GM08714 (cell line): Measurements from ENCODE around the gene ERAL1.
A peak's percentile ranks its signal among the peaks of the same experiment; 100 is the strongest.
"Not testable (repeated sequence)": the region's sequence is repeated elsewhere in the genome, so short reads cannot be mapped to it uniquely, and the experiment has no call there.

ENCODE experiments used
- H3K4me3 ChIP-seq: fragments of 200-500 bp; sonication (Bioruptor generic); 2 replicates; pipeline ENCODE4 v1.5.1; 2014; ENCODE audit warnings: mild to moderate bottlenecking, low read length, inconsistent platforms
- ZNF274 ChIP-seq: IDR thresholded peaks from 2 replicates; pipeline ENCODE4 v1.6.1; 2012; ENCODE audit warnings: mild to moderate bottlenecking, low read depth, low read length

ERAL1 gene

GRCh38 chr17:28839221-28839620 is 15.6 kb upstream of the ERAL1 start:
- H3K4me3 ChIP-seq, result no peak overlapping the region
- TF ChIP-seq ZNF274, result no peak

- H3K4me3 ChIP-seq, result peak overlapping the region; percentile 81
- TF ChIP-seq ZNF274, result no peak
Observed at GRCh38 chr17:28841901-28842281, 12.9 kb upstream of the ERAL1 start.

GRCh38 chr17:28842282-28843012 is 12.4 kb upstream of the ERAL1 start, which contains the start of gene FAM222B:
Gene FAM222B (minus strand): TSS chr17:28842790. CDS start chr17:28766667, 76,123 bp downstream.
- peak within 1 kb of the TSS; percentile 81 for H3K4me3 ChIP-seq
- no peak for TF ChIP-seq ZNF274

- no peak for TF ChIP-seq ZNF274
- no peak overlapping the region for H3K4me3 ChIP-seq
Observed at GRCh38 chr17:28843816-28844148, 11.0 kb upstream of the ERAL1 start.

GRCh38 chr17:28846231-28846630 is 8.6 kb upstream of the ERAL1 start:
- H3K4me3 ChIP-seq, result no peak overlapping the region
- TF ChIP-seq ZNF274, result no peak

- H3K4me3 ChIP-seq, result not testable (repeated sequence)
Observed at GRCh38 chr17:28846699-28847098, 8.1 kb upstream of the ERAL1 start.

GRCh38 chr17:28848667-28849066 is 6.1 kb upstream of the ERAL1 start:
- H3K4me3 ChIP-seq, result not testable (repeated sequence)

GRCh38 chr17:28849281-28849680 is 5.5 kb upstream of the ERAL1 start:
- no peak overlapping the region for H3K4me3 ChIP-seq
- TF ChIP-seq ZNF274, result no peak

GRCh38 chr17:28853295-28853694 is 1.5 kb upstream of the ERAL1 start:
- TF ChIP-seq ZNF274, result no peak
- H3K4me3 ChIP-seq, result no peak overlapping the region

- TF ChIP-seq ZNF274, result no peak
- peak overlapping the region; percentile 83 for H3K4me3 ChIP-seq
Observed at GRCh38 chr17:28855336-28855679, 492 bp downstream of the ERAL1 start.

GRCh38 chr17:28856028-28856574 is 1.3 kb downstream of the ERAL1 start:
- H3K4me3 ChIP-seq, result no peak overlapping the region

GRCh38 chr17:28857905-28858800 is 3.3 kb downstream of the ERAL1 start:
- H3K4me3 ChIP-seq, result no peak overlapping the region
- TF ChIP-seq ZNF274, result no peak

More at GRCh38 chr17:28856028-28856574, 1.3 kb downstream of the ERAL1 start:
- no peak for TF ChIP-seq ZNF274

GRCh38 chr17:28858801-28859355 is 4.1 kb downstream of the ERAL1 start:
- H3K4me3 ChIP-seq, result no peak overlapping the region
- no peak for TF ChIP-seq ZNF274

GRCh38 chr17:28860363-28860808 is 5.6 kb downstream of the ERAL1 start:
- no peak for TF ChIP-seq ZNF274

GRCh38 chr17:28861393-28862203 is 6.8 kb downstream of the ERAL1 start:
- no peak overlapping the region for H3K4me3 ChIP-seq
- TF ChIP-seq ZNF274, result no peak

More at GRCh38 chr17:28860363-28860808, 5.6 kb downstream of the ERAL1 start:
- H3K4me3 ChIP-seq, result no peak overlapping the region
